Natural killer cell treated with Interleukin-12 subunit alpha and Interleukin-12 subunit beta and Interleukin-15 and Interleukin-18, amount 100 ng/mL, for 72 hours (primary cell): ENCODE results near the gene TMEM158. TPM values are rescaled to one million over a fixed set of nuclear protein-coding genes. Genes with fewer than 3 reads are reported as not detected.

ENCODE experiments used
- ATAC-seq, 2 donors: fragments of 150-1000 bp; cut with Tn5 transposase in 1 of 2; sonication (Bioruptor Pico), chemical (Tn5 transposase) in 1 of 2; 2 replicates each; pipeline ENCODE4 v1.10.0; 2021
- DNase-seq: peaks from one replicate; pipeline ENCODE4 v3.0.0; 2022; ENCODE audit warnings: low spot score
- H3K27ac Mint-ChIP-seq, 2 donors: 1 replicate in 1 of 2; 2 replicates in 1 of 2; pipeline ENCODE4 v1.8.0; 2022; ENCODE audit warnings: mixed read lengths in 2 of 2, mild to moderate bottlenecking in 1 of 2, moderate library complexity in 1 of 2
- H3K27me3 Mint-ChIP-seq, 2 donors: 1 replicate in 1 of 2; 2 replicates in 1 of 2; pipeline ENCODE4 v1.8.0; 2022; ENCODE audit warnings: mixed read lengths in 2 of 2
- H3K36me3 Mint-ChIP-seq: one replicate; pipeline ENCODE4 v1.8.0; 2022; ENCODE audit warnings: mixed read lengths
- H3K4me1 Mint-ChIP-seq, 2 donors: 1 replicate in 1 of 2; 2 replicates in 1 of 2; pipeline ENCODE4 v1.8.0; 2022; ENCODE audit warnings: low read depth in 2 of 2, mixed read lengths in 2 of 2, mild to moderate bottlenecking in 1 of 2
- H3K4me3 Mint-ChIP-seq: one replicate; pipeline ENCODE4 v1.8.0; 2022; ENCODE audit warnings: mixed read lengths
- H3K9me3 Mint-ChIP-seq: 2 replicates; pipeline ENCODE4 v1.8.0; 2022; ENCODE audit warnings: mixed read lengths
- total RNA-seq, 2 donors: library from RNA; stranded (reverse); gene quantifications; one replicate each; pipeline ENCODE4 v1.2.3, GENCODE V29; 2022

Gene TMEM158
- total RNA-seq, 2 donors from 2014 or later, result 0.56 to 2.5 TPM

GRCh38 chr3:45249391-45249790 is 23.3 kb upstream of the TMEM158 start:
- H3K27me3 Mint-ChIP-seq, result peaks cover 5 to 12% of the 10 kb centered on the region in 2 donors
- no peaks in the 10 kb centered on the region for H3K9me3 Mint-ChIP-seq
- no peaks in the 10 kb centered on the region for H3K4me1 Mint-ChIP-seq
- no peak overlapping the region for H3K4me3 Mint-ChIP-seq
- DNase-seq (no peak), ATAC-seq (no peak)
- H3K36me3 Mint-ChIP-seq, result no peaks in the 10 kb centered on the region
- H3K27ac Mint-ChIP-seq, result no peak overlapping the region

- DNase-seq (no peak), ATAC-seq (no peak)
- H3K27me3 Mint-ChIP-seq, result peaks cover 11 to 16% of the 10 kb centered on the region in 2 donors
- no peaks in the 10 kb centered on the region for H3K9me3 Mint-ChIP-seq
- no peaks in the 10 kb centered on the region for H3K36me3 Mint-ChIP-seq
- no peaks in the 10 kb centered on the region for H3K4me1 Mint-ChIP-seq
- no peak overlapping the region for H3K27ac Mint-ChIP-seq
- H3K4me3 Mint-ChIP-seq, result no peak overlapping the region
These were observed 20.2 kb upstream of the TMEM158 start for GRCh38 chr3:45246241-45246640.

GRCh38 chr3:45244356-45244755 is 18.3 kb upstream of the TMEM158 start:
- no peaks in the 10 kb centered on the region for H3K4me1 Mint-ChIP-seq
- H3K27me3 Mint-ChIP-seq, result peaks cover 11% of the 10 kb centered on the region in 2 donors
- DNase-seq (no peak), ATAC-seq (no peak)
- H3K36me3 Mint-ChIP-seq, result no peaks in the 10 kb centered on the region
- H3K4me3 Mint-ChIP-seq, result no peak overlapping the region
- H3K9me3 Mint-ChIP-seq, result no peaks in the 10 kb centered on the region
- H3K27ac Mint-ChIP-seq, result no peak overlapping the region

GRCh38 chr3:45241206-45241605 is 15.1 kb upstream of the TMEM158 start:
- Mint-ChIP-seq H3K4me3 (no peak overlapping the region), H3K27me3 (peaks cover 11 to 13% of the 10 kb centered on the region in 2 donors)
- no peak for DNase-seq

GRCh38 chr3:45240292-45240691 is 14.2 kb upstream of the TMEM158 start:
- H3K27me3 Mint-ChIP-seq, result peaks cover 11 to 13% of the 10 kb centered on the region in 2 donors
- no peaks in the 10 kb centered on the region for H3K4me1 Mint-ChIP-seq
- no peak overlapping the region for H3K4me3 Mint-ChIP-seq
- H3K36me3 Mint-ChIP-seq, result no peaks in the 10 kb centered on the region
- ATAC-seq, result no peak
- no peaks in the 10 kb centered on the region for H3K9me3 Mint-ChIP-seq
- DNase-seq, result no peak
- no peak overlapping the region for H3K27ac Mint-ChIP-seq

More at GRCh38 chr3:45241206-45241605, 15.1 kb upstream of the TMEM158 start:
- no peak for ATAC-seq
- Mint-ChIP-seq H3K27ac (no peak overlapping the region), H3K4me1 (no peaks in the 10 kb centered on the region), H3K9me3 (no peaks in the 10 kb centered on the region), H3K36me3 (no peaks in the 10 kb centered on the region)

GRCh38 chr3:45239254-45239653 is 13.2 kb upstream of the TMEM158 start:
- DNase-seq (no peak), ATAC-seq (no peak)
- H3K4me3 Mint-ChIP-seq, result no peak overlapping the region
- no peaks in the 10 kb centered on the region for H3K9me3 Mint-ChIP-seq
- no peak overlapping the region for H3K27ac Mint-ChIP-seq
- no peaks in the 10 kb centered on the region for H3K36me3 Mint-ChIP-seq
- H3K27me3 Mint-ChIP-seq, result peaks cover 4 to 10% of the 10 kb centered on the region in 2 donors
- H3K4me1 Mint-ChIP-seq, result peaks cover 0 to 4% of the 10 kb centered on the region in 2 donors

GRCh38 chr3:45236964-45237363 is 10.9 kb upstream of the TMEM158 start:
- no peaks in the 10 kb centered on the region for H3K9me3 Mint-ChIP-seq
- no peak overlapping the region for H3K4me3 Mint-ChIP-seq
- peaks cover 0 to 4% of the 10 kb centered on the region in 2 donors for H3K4me1 Mint-ChIP-seq
- peaks cover 0 to 8% of the 10 kb centered on the region in 2 donors for H3K27me3 Mint-ChIP-seq
- DNase-seq (no peak), ATAC-seq (no peak)
- no peaks in the 10 kb centered on the region for H3K36me3 Mint-ChIP-seq
- H3K27ac Mint-ChIP-seq, result no peak overlapping the region

- no peaks in the 10 kb centered on the region for H3K36me3 Mint-ChIP-seq
- DNase-seq (no peak), ATAC-seq (no peak)
- H3K9me3 Mint-ChIP-seq, result no peaks in the 10 kb centered on the region
- H3K4me1 Mint-ChIP-seq, result peaks cover 0 to 4% of the 10 kb centered on the region in 2 donors
- H3K4me3 Mint-ChIP-seq, result no peak overlapping the region
- H3K27me3 Mint-ChIP-seq, result peaks cover 11 to 16% of the 10 kb centered on the region in 2 donors
- no peak overlapping the region for H3K27ac Mint-ChIP-seq
These were observed 9.3 kb upstream of the TMEM158 start for GRCh38 chr3:45235409-45235808.

GRCh38 chr3:45234250-45234649 is 8.2 kb upstream of the TMEM158 start:
- H3K27me3 Mint-ChIP-seq, result peaks cover 21 to 23% of the 10 kb centered on the region in 2 donors
- ATAC-seq (peak in 1 of 2 donors; percentile 36), DNase-seq (no peak)
- H3K36me3 Mint-ChIP-seq, result no peaks in the 10 kb centered on the region
- H3K4me3 Mint-ChIP-seq, result no peak overlapping the region
- no peaks in the 10 kb centered on the region for H3K9me3 Mint-ChIP-seq
- no peak overlapping the region for H3K27ac Mint-ChIP-seq
- peaks cover 0 to 4% of the 10 kb centered on the region in 2 donors for H3K4me1 Mint-ChIP-seq

GRCh38 chr3:45232521-45232920 is 6.4 kb upstream of the TMEM158 start:
- ATAC-seq, result no peak
- Mint-ChIP-seq H3K36me3 (no peaks in the 10 kb centered on the region), H3K9me3 (no peaks in the 10 kb centered on the region), H3K4me1 (peaks cover 0 to 4% of the 10 kb centered on the region in 2 donors), H3K27ac (no peak overlapping the region), H3K4me3 (no peak overlapping the region), H3K27me3 (peaks cover 30 to 40% of the 10 kb centered on the region in 2 donors)
- DNase-seq, result no peak

- no peak overlapping the region for H3K27ac Mint-ChIP-seq
- ATAC-seq (no peak), DNase-seq (no peak)
- H3K4me1 Mint-ChIP-seq, result peaks cover 2 to 8% of the 10 kb centered on the region in 2 donors
- no peaks in the 10 kb centered on the region for H3K9me3 Mint-ChIP-seq
- no peak overlapping the region for H3K4me3 Mint-ChIP-seq
- H3K36me3 Mint-ChIP-seq, result no peaks in the 10 kb centered on the region
- peaks cover 42 to 73% of the 10 kb centered on the region in 2 donors for H3K27me3 Mint-ChIP-seq
These were observed 1.9 kb upstream of the TMEM158 start for GRCh38 chr3:45227946-45228345.

GRCh38 chr3:45227071-45227820 is 1.2 kb upstream of the TMEM158 start:
- Mint-ChIP-seq H3K9me3 (no peaks in the 10 kb centered on the region), H3K27me3 (peaks cover 49 to 79% of the 10 kb centered on the region in 2 donors), H3K27ac (no peak overlapping the region), H3K36me3 (no peaks in the 10 kb centered on the region), H3K4me1 (peaks cover 2 to 8% of the 10 kb centered on the region in 2 donors), H3K4me3 (peak overlapping the region; percentile 70)
- no peak for DNase-seq
- ATAC-seq, result no peak

GRCh38 chr3:45225465-45226205 is 452 bp downstream of the TMEM158 start:
- Mint-ChIP-seq H3K4me1 (peaks cover 2 to 8% of the 10 kb centered on the region in 2 donors), H3K4me3 (peak overlapping the region; percentile 87), H3K9me3 (no peaks in the 10 kb centered on the region), H3K27me3 (peaks cover 43 to 77% of the 10 kb centered on the region in 2 donors), H3K27ac (no peak overlapping the region), H3K36me3 (no peaks in the 10 kb centered on the region)
- ATAC-seq (peak; percentile 3 to 21), DNase-seq (no peak)

GRCh38 chr3:45224824-45225464 is 1.1 kb downstream of the TMEM158 start:
- Mint-ChIP-seq H3K27me3 (peaks cover 44 to 70% of the 10 kb centered on the region in 2 donors), H3K4me3 (peak overlapping the region; percentile 87), H3K4me1 (peaks cover 2 to 8% of the 10 kb centered on the region in 2 donors), H3K9me3 (no peaks in the 10 kb centered on the region), H3K27ac (no peak overlapping the region), H3K36me3 (no peaks in the 10 kb centered on the region)
- DNase-seq, result no peak
- ATAC-seq, result peak; percentile 62 to 68
